Panc1 (cell line): ENCODE data around the gene GRM7. TPM values are rescaled to one million over a fixed set of nuclear protein-coding genes. Genes with fewer than 3 reads are reported as not detected.

ENCODE experiments used
- ATAC-seq: fragments of 200-7000 bp; cut with Tn5 transposase; 2 replicates; pipeline ENCODE4 v1.9.1; 2020; ENCODE audit warnings: mild to moderate bottlenecking, moderate library complexity
- BruUV-seq: library from RNA; stranded (reverse); fragments of 400-500 nt; replicated peaks from 2 replicates; lab custom pipeline; 2021; lab: Mats Ljungman, UMichigan
- CTCF ChIA-PET: fragments of 300-600 bp; sonication (Branson Sonifier 250); formaldehyde crosslinking; loops from one replicate; lab custom pipeline; 2022; ENCODE audit warnings: antibody characterized with exemption; lab: Charles Lee
- POLR2A ChIA-PET: fragments of 300-600 bp; sonication (Branson Sonifier 250); formaldehyde crosslinking; loops from one replicate; lab custom pipeline; 2022; ENCODE audit warnings: antibody characterized with exemption; lab: Charles Lee
- DNase-seq: peaks from one replicate; pipeline ENCODE4 v3.0.0-alpha.2; 2010; ENCODE audit warnings: low read depth, low spot score
- H3K27ac ChIP-seq: 2 replicates; pipeline ENCODE4 v1.5.1; 2011; ENCODE audit warnings: mild to moderate bottlenecking, low read length, inconsistent platforms
- H3K27me3 ChIP-seq: fragments of 200-500 bp; sonication (Bioruptor generic); 2 replicates; pipeline ENCODE4 v1.6.0; 2014; ENCODE audit warnings: low read length, inconsistent platforms; ENCODE audit not compliant: control insufficient read depth, insufficient read depth
- H3K36me3 ChIP-seq: fragments of 200-500 bp; sonication (Bioruptor generic); 2 replicates; pipeline ENCODE4 v1.5.1; 2014; ENCODE audit warnings: inconsistent platforms, mild to moderate bottlenecking, low read length, moderate library complexity; ENCODE audit not compliant: control insufficient read depth, insufficient read depth
- H3K4me1 ChIP-seq: 2 replicates; pipeline ENCODE4 v1.5.1; 2011; ENCODE audit warnings: inconsistent platforms, mild to moderate bottlenecking, low read length, moderate library complexity; ENCODE audit not compliant: control insufficient read depth, insufficient read depth
- H3K4me3 ChIP-seq, 2 experiments: 2 replicates each; pipeline ENCODE4 v1.5.1; 2011 to 2012; ENCODE audit warnings: low read depth in 2 of 2, low read length in 2 of 2, mild to moderate bottlenecking in 2 of 2, inconsistent platforms in 1 of 2, moderate library complexity in 1 of 2
- H3K9me3 ChIP-seq: fragments of 200-500 bp; sonication (Bioruptor generic); 2 replicates; pipeline ENCODE4 v1.5.1; 2014; ENCODE audit warnings: low read depth, mild to moderate bottlenecking, inconsistent platforms, low read length, moderate library complexity; ENCODE audit not compliant: control insufficient read depth, insufficient read depth
- POLR2AphosphoS5 ChIP-seq: IDR thresholded peaks from 2 replicates; pipeline ENCODE4 v1.6.1; 2012; ENCODE audit warnings: mild to moderate bottlenecking, low read depth, low read length, moderate library complexity
- SIN3A ChIP-seq: IDR thresholded peaks from 2 replicates; pipeline ENCODE4 v1.6.1; 2012; ENCODE audit warnings: low read depth, mild to moderate bottlenecking, low read length, moderate library complexity, borderline replicate concordance; ENCODE audit not compliant: insufficient read depth
- TCF7L2 ChIP-seq: IDR thresholded peaks from 2 replicates; pipeline ENCODE4 v1.6.1; 2011; ENCODE audit warnings: mild to moderate bottlenecking, low read depth, low read length, inconsistent platforms
- in situ Hi-C: cut with HindIII; loops from 2 replicates; pipeline ENCODE4 v1.10.0; 2016; ENCODE audit warnings: low sequenced_read_pairs, low pct_unique_long_range_greater_than_20kb
- intact Hi-C: fragments of 100-400 bp; cut with micrococcal nuclease; formaldehyde crosslinking; loops from one replicate; pipeline ENCODE4 v1.10.0; 2022; ENCODE audit not compliant: unreplicated experiment
- total RNA-seq: library from RNA; stranded (reverse); gene quantifications from one replicate; pipeline ENCODE4 v1.2.1, GENCODE V29; 2021; ENCODE audit not compliant: unreplicated experiment
- TF ChIP-seq, protein P1 (sequence below), 2 experiments: IDR thresholded peaks; 2 replicates each; pipeline ENCODE4 v1.6.1; 2011 to 2012; ENCODE audit warnings: low read depth in 2 of 2, control low read depth in 1 of 2, low read length in 1 of 2, mild to moderate bottlenecking in 1 of 2, moderate library complexity in 1 of 2; ENCODE audit not compliant: insufficient read depth in 1 of 2
- TF ChIP-seq, protein P2 (sequence below): fragments of 450-650 bp; IDR thresholded peaks from 2 replicates; pipeline ENCODE4 v1.5.1; 2017; ENCODE audit warnings: mild to moderate bottlenecking

The GRM7 gene
- total RNA-seq, 1 experiment from 2014 or later = not detected

DNA sequence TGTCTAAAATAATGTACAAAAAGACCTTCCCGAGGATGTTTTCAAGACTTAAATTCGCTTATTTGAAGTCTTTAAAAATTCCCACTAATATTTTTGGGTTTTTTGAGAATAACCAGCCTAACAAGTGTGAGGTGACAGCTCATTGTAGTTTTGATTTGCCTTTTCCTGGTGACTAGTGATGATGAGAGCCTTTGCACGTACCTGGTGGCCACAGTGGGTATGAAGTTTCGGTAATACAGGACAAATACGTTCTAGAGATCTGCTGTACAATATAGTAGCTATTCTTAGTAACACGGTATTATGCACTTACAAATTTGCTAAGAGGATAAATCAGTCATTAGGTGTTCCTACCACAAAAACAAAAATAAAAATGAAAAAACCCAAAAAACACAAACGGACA, 124.9 kb downstream of the GRM7 start:
- H3K9me3 ChIP-seq = no peaks in the 10 kb centered on the region
- intact Hi-C loops (no loop called here), in situ Hi-C loops (no loop called here)
- H3K36me3 ChIP-seq = no peaks in the 10 kb centered on the region
- DNase-seq (no peak), ATAC-seq (no peak)
- ChIA-PET POLR2A (no interaction called here), CTCF (no interaction called here)
- TF ChIP-seq, protein P1, sequence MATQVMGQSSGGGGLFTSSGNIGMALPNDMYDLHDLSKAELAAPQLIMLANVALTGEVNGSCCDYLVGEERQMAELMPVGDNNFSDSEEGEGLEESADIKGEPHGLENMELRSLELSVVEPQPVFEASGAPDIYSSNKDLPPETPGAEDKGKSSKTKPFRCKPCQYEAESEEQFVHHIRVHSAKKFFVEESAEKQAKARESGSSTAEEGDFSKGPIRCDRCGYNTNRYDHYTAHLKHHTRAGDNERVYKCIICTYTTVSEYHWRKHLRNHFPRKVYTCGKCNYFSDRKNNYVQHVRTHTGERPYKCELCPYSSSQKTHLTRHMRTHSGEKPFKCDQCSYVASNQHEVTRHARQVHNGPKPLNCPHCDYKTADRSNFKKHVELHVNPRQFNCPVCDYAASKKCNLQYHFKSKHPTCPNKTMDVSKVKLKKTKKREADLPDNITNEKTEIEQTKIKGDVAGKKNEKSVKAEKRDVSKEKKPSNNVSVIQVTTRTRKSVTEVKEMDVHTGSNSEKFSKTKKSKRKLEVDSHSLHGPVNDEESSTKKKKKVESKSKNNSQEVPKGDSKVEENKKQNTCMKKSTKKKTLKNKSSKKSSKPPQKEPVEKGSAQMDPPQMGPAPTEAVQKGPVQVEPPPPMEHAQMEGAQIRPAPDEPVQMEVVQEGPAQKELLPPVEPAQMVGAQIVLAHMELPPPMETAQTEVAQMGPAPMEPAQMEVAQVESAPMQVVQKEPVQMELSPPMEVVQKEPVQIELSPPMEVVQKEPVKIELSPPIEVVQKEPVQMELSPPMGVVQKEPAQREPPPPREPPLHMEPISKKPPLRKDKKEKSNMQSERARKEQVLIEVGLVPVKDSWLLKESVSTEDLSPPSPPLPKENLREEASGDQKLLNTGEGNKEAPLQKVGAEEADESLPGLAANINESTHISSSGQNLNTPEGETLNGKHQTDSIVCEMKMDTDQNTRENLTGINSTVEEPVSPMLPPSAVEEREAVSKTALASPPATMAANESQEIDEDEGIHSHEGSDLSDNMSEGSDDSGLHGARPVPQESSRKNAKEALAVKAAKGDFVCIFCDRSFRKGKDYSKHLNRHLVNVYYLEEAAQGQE (IDR thresholded peaks at IDR 0.05; ENCODE audit: insufficient read depth in 1 of 2, low read depth in 2 of 2, low read length in 1 of 2) = no peak
- TF ChIP-seq POLR2AphosphoS5 (no peak), SIN3A (no peak), TCF7L2 (no peak)
- TF ChIP-seq, protein P2, sequence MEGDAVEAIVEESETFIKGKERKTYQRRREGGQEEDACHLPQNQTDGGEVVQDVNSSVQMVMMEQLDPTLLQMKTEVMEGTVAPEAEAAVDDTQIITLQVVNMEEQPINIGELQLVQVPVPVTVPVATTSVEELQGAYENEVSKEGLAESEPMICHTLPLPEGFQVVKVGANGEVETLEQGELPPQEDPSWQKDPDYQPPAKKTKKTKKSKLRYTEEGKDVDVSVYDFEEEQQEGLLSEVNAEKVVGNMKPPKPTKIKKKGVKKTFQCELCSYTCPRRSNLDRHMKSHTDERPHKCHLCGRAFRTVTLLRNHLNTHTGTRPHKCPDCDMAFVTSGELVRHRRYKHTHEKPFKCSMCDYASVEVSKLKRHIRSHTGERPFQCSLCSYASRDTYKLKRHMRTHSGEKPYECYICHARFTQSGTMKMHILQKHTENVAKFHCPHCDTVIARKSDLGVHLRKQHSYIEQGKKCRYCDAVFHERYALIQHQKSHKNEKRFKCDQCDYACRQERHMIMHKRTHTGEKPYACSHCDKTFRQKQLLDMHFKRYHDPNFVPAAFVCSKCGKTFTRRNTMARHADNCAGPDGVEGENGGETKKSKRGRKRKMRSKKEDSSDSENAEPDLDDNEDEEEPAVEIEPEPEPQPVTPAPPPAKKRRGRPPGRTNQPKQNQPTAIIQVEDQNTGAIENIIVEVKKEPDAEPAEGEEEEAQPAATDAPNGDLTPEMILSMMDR = no peak
- BruUV-seq = no TSS peak
- no peak overlapping the region for H3K4me3 ChIP-seq
- H3K27ac ChIP-seq = no peak overlapping the region
- no peaks in the 10 kb centered on the region for H3K4me1 ChIP-seq
- H3K27me3 ChIP-seq = no peaks in the 10 kb centered on the region

DNA sequence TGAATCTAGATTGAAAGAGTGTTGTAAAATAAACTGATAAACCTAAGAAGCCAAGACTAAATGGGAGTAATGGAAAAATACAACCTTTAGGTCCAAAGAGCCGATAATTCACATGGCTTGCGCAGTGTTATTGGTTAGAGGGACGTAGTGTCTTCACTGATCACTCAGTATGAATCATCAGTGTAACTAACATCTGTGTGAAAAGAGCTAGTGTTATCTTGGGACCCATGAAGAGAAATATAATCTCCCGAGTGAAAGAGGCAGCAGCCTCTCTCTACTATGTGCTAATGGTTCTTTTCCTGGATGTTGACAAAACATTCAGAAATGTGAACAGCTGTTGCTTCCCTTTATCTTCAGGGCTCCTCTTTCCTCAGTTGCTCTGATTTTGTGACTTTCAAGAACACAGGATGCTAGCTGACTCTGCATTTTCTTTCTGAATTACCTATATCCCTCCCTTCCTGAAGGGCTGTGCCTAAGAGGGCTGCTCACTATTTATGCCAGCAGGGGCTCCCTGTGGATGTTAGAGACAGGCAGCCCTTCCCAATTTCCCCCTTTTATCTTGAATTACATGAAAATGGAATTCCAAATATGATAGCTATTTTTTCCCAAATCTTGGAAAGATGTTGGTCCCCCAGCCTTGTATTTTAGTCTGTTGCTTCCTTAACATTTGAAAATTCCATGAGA, 128.8 kb downstream of the GRM7 start:
- no peak overlapping the region for H3K27ac ChIP-seq
- in situ Hi-C loops = no loop called here
- no peak overlapping the region for H3K4me3 ChIP-seq
- ChIA-PET POLR2A (no interaction called here), CTCF (no interaction called here)
- TF ChIP-seq, protein P2 = no peak
- no peak for TF ChIP-seq POLR2AphosphoS5
- TF ChIP-seq TCF7L2 = no peak
- TF ChIP-seq, protein P1 (IDR thresholded peaks at IDR 0.05; ENCODE audit: insufficient read depth in 1 of 2, low read depth in 2 of 2, low read length in 1 of 2) = no peak
- no peak for TF ChIP-seq SIN3A
- ATAC-seq = no peak
- BruUV-seq = no TSS peak
- no peak for DNase-seq
- no peaks in the 10 kb centered on the region for H3K36me3 ChIP-seq
- no peaks in the 10 kb centered on the region for H3K4me1 ChIP-seq
- no peaks in the 10 kb centered on the region for H3K9me3 ChIP-seq
- no peaks in the 10 kb centered on the region for H3K27me3 ChIP-seq
- intact Hi-C loops = no loop called here
